ENCODE results near the gene LPCAT2.

Gene LPCAT2

GRCh38 chr16:55475919-55476318 lies 33.0 kb upstream of the LPCAT2 start:
- Histone ChIP-seq H3K9ac (ENCODE audit: low read depth, low read length) (no peak overlapping the region), H3K4me1 (ENCODE audit: insufficient read depth, low read length) (peaks cover 35% of the 10 kb centered on the region)

GRCh38 chr16:55476625-55477533 lies 32.0 kb upstream of the LPCAT2 start:
- no peaks in the 10 kb centered on the region for H3K36me3 ChIP-seq (ENCODE audit: insufficient read depth, low read length)
- no peaks in the 10 kb centered on the region for H3K9me3 ChIP-seq (ENCODE audit: control insufficient read depth, insufficient read depth, low read length)
- H3K9ac ChIP-seq (ENCODE audit: low read depth, low read length): no peak overlapping the region

More at GRCh38 chr16:55475919-55476318, 33.0 kb upstream of the LPCAT2 start:
- Histone ChIP-seq H3K36me3 (ENCODE audit: insufficient read depth, low read length) (no peaks in the 10 kb centered on the region), H3K9me3 (ENCODE audit: control insufficient read depth, insufficient read depth, low read length) (no peaks in the 10 kb centered on the region)

GRCh38 chr16:55477736-55478135 lies 31.1 kb upstream of the LPCAT2 start:
- no peaks in the 10 kb centered on the region for H3K36me3 ChIP-seq (ENCODE audit: insufficient read depth, low read length)
- peaks cover 36% of the 10 kb centered on the region for H3K4me1 ChIP-seq (ENCODE audit: insufficient read depth, low read length)
- no peak overlapping the region for H3K9ac ChIP-seq (ENCODE audit: low read depth, low read length)
- H3K9me3 ChIP-seq (ENCODE audit: control insufficient read depth, insufficient read depth, low read length): no peaks in the 10 kb centered on the region

More at GRCh38 chr16:55476625-55477533, 32.0 kb upstream of the LPCAT2 start:
- peaks cover 34% of the 10 kb centered on the region for H3K4me1 ChIP-seq (ENCODE audit: insufficient read depth, low read length)

- H3K4me1 ChIP-seq (ENCODE audit: insufficient read depth, low read length): peaks cover 36% of the 10 kb centered on the region
- H3K9ac ChIP-seq (ENCODE audit: low read depth, low read length): peak within 1 kb of the TSS; percentile 51
- H3K36me3 ChIP-seq (ENCODE audit: insufficient read depth, low read length): no peaks in the 10 kb centered on the region
- H3K9me3 ChIP-seq (ENCODE audit: control insufficient read depth, insufficient read depth, low read length): no peaks in the 10 kb centered on the region
Observed at GRCh38 chr16:55478827-55479429, 29.9 kb upstream of the LPCAT2 start, which contains the start of gene MMP2. MMP2 (plus strand) TSS chr16:55479198; CDS start chr16:55479480, 282 bp downstream.

GRCh38 chr16:55479430-55480140 lies 29.3 kb upstream of the LPCAT2 start:
- Histone ChIP-seq H3K36me3 (ENCODE audit: insufficient read depth, low read length) (no peaks in the 10 kb centered on the region), H3K9me3 (ENCODE audit: control insufficient read depth, insufficient read depth, low read length) (no peaks in the 10 kb centered on the region), H3K9ac (ENCODE audit: low read depth, low read length) (peak overlapping the region; percentile 51; the same call in 1 of the 2 replicates), H3K4me1 (ENCODE audit: insufficient read depth, low read length) (peaks cover 34% of the 10 kb centered on the region)

- peak overlapping the region; percentile 51; the same call in 1 of the 2 replicates for H3K9ac ChIP-seq (ENCODE audit: low read depth, low read length)
- peaks cover 28% of the 10 kb centered on the region for H3K4me1 ChIP-seq (ENCODE audit: insufficient read depth, low read length)
- no peaks in the 10 kb centered on the region for H3K9me3 ChIP-seq (ENCODE audit: control insufficient read depth, insufficient read depth, low read length)
- H3K36me3 ChIP-seq (ENCODE audit: insufficient read depth, low read length): no peaks in the 10 kb centered on the region
Observed at GRCh38 chr16:55480228-55480655, 28.6 kb upstream of the LPCAT2 start.

- peaks cover 27% of the 10 kb centered on the region for H3K4me1 ChIP-seq (ENCODE audit: insufficient read depth, low read length)
- H3K9ac ChIP-seq (ENCODE audit: low read depth, low read length): no peak overlapping the region
- H3K36me3 ChIP-seq (ENCODE audit: insufficient read depth, low read length): no peaks in the 10 kb centered on the region
- H3K9me3 ChIP-seq (ENCODE audit: control insufficient read depth, insufficient read depth, low read length): no peaks in the 10 kb centered on the region
Observed at GRCh38 chr16:55481023-55481422, 27.8 kb upstream of the LPCAT2 start.

GRCh38 chr16:55482056-55482455 lies 26.8 kb upstream of the LPCAT2 start:
- H3K4me1 ChIP-seq (ENCODE audit: insufficient read depth, low read length): peaks cover 26% of the 10 kb centered on the region
- H3K9me3 ChIP-seq (ENCODE audit: control insufficient read depth, insufficient read depth, low read length): no peaks in the 10 kb centered on the region
- H3K9ac ChIP-seq (ENCODE audit: low read depth, low read length): no peak overlapping the region
- no peaks in the 10 kb centered on the region for H3K36me3 ChIP-seq (ENCODE audit: insufficient read depth, low read length)

- Histone ChIP-seq H3K36me3 (ENCODE audit: insufficient read depth, low read length) (no peaks in the 10 kb centered on the region; the same call in 1 of the 2 replicates), H3K9ac (ENCODE audit: low read depth, low read length) (no peak overlapping the region), H3K9me3 (ENCODE audit: control insufficient read depth, insufficient read depth, low read length) (no peaks in the 10 kb centered on the region), H3K4me1 (ENCODE audit: insufficient read depth, low read length) (no peaks in the 10 kb centered on the region)
Observed at GRCh38 chr16:55487048-55487803, 21.6 kb upstream of the LPCAT2 start.

- H3K9me3 ChIP-seq (ENCODE audit: control insufficient read depth, insufficient read depth, low read length): no peaks in the 10 kb centered on the region
- H3K36me3 ChIP-seq (ENCODE audit: insufficient read depth, low read length): peaks cover 6% of the 10 kb centered on the region
- H3K9ac ChIP-seq (ENCODE audit: low read depth, low read length): no peak overlapping the region
- H3K4me1 ChIP-seq (ENCODE audit: insufficient read depth, low read length): no peaks in the 10 kb centered on the region
Observed at GRCh38 chr16:55488306-55488705, 20.6 kb upstream of the LPCAT2 start.

GRCh38 chr16:55489119-55489955 lies 19.5 kb upstream of the LPCAT2 start:
- Histone ChIP-seq H3K9me3 (ENCODE audit: control insufficient read depth, insufficient read depth, low read length) (no peaks in the 10 kb centered on the region), H3K4me1 (ENCODE audit: insufficient read depth, low read length) (no peaks in the 10 kb centered on the region), H3K36me3 (ENCODE audit: insufficient read depth, low read length) (peaks cover 7% of the 10 kb centered on the region), H3K9ac (ENCODE audit: low read depth, low read length) (no peak overlapping the region)

GRCh38 chr16:55489956-55490265 lies 19.0 kb upstream of the LPCAT2 start:
- no peaks in the 10 kb centered on the region for H3K9me3 ChIP-seq (ENCODE audit: control insufficient read depth, insufficient read depth, low read length)
- peaks cover 2% of the 10 kb centered on the region; the same call in 1 of the 2 replicates for H3K4me1 ChIP-seq (ENCODE audit: insufficient read depth, low read length)
- no peak overlapping the region for H3K9ac ChIP-seq (ENCODE audit: low read depth, low read length)
- peaks cover 7% of the 10 kb centered on the region for H3K36me3 ChIP-seq (ENCODE audit: insufficient read depth, low read length)

- peaks cover 7% of the 10 kb centered on the region for H3K36me3 ChIP-seq (ENCODE audit: insufficient read depth, low read length)
- H3K4me1 ChIP-seq (ENCODE audit: insufficient read depth, low read length): peaks cover 2% of the 10 kb centered on the region; the same call in 1 of the 2 replicates
- no peak overlapping the region for H3K9ac ChIP-seq (ENCODE audit: low read depth, low read length)
- H3K9me3 ChIP-seq (ENCODE audit: control insufficient read depth, insufficient read depth, low read length): no peaks in the 10 kb centered on the region
Observed at GRCh38 chr16:55490301-55490700, 18.6 kb upstream of the LPCAT2 start.

Measured in ES-I3 (cell line).